Natural killer cell (primary cell): Measurements from ENCODE around the gene UBN1. TPM values are rescaled to one million over a fixed set of nuclear protein-coding genes. Genes with fewer than 3 reads are reported as not detected.

Experiments
- ATAC-seq, 3 donors: fragments of 150-1000 bp in 2 of 3; fragments of 200-7000 bp in 1 of 3; cut with Tn5 transposase; 1 replicate in 1 of 3; 2 replicates in 2 of 3; pipeline ENCODE4 v1.10.0; 2021; ENCODE audit warnings: mild to moderate bottlenecking in 2 of 3, moderate library complexity in 2 of 3
- DNase-seq, 2 donors: peaks; one replicate each; pipeline versions ENCODE4 v3.0.0 to v3.0.0-alpha.2; 2013 to 2021; ENCODE audit warnings: mixed read lengths in 1 of 2
- H3K27ac ChIP-seq: one replicate; pipeline ENCODE4 v1.5.1; 2013; ENCODE audit warnings: mild to moderate bottlenecking, low read length
- H3K27me3 ChIP-seq: one replicate; pipeline ENCODE4 v1.6.1; 2013; ENCODE audit warnings: low read length; ENCODE audit not compliant: control insufficient read depth, insufficient read depth
- H3K36me3 ChIP-seq: one replicate; pipeline ENCODE4 v1.6.1; 2013; ENCODE audit warnings: low read length; ENCODE audit not compliant: control insufficient read depth, insufficient read depth
- H3K4me1 ChIP-seq: one replicate; pipeline ENCODE4 v1.6.1; 2013; ENCODE audit warnings: low read length; ENCODE audit not compliant: control insufficient read depth, insufficient read depth
- H3K4me3 ChIP-seq: one replicate; pipeline ENCODE4 v1.5.1; 2013; ENCODE audit warnings: low read length
- H3K9me3 ChIP-seq: one replicate; pipeline ENCODE4 v1.6.1; 2013; ENCODE audit warnings: low read length; ENCODE audit not compliant: control insufficient read depth, insufficient read depth
- H3K27ac Mint-ChIP-seq, 2 donors: one replicate each; pipeline ENCODE4 v1.8.0; 2022; ENCODE audit warnings: mild to moderate bottlenecking in 2 of 2, mixed read lengths in 2 of 2, moderate library complexity in 1 of 2
- H3K27me3 Mint-ChIP-seq, 2 donors: one replicate each; pipeline ENCODE4 v1.8.0; 2022; ENCODE audit warnings: low read depth in 2 of 2, mixed read lengths in 2 of 2
- H3K36me3 Mint-ChIP-seq: one replicate; pipeline ENCODE4 v1.8.0; 2022; ENCODE audit warnings: mixed read lengths
- H3K4me1 Mint-ChIP-seq, 2 donors: one replicate each; pipeline ENCODE4 v1.8.0; 2022; ENCODE audit warnings: mixed read lengths in 2 of 2
- H3K4me3 Mint-ChIP-seq: one replicate; pipeline ENCODE4 v1.8.0; 2022; ENCODE audit warnings: mild to moderate bottlenecking, moderate library complexity, mixed read lengths
- H3K9me3 Mint-ChIP-seq, 2 donors: one replicate each; pipeline ENCODE4 v1.8.0; 2022; ENCODE audit warnings: mixed read lengths in 2 of 2
- WGBS: methylation state at CpG from one replicate; pipeline ENCODE4 v1.1.7; 2013; ENCODE audit warnings: missing lambda C conversion rate; ENCODE audit not compliant: insufficient coverage; 5-methylcytosine and 5-hydroxymethylcytosine counted together
- intact Hi-C: fragments of 100-400 bp; cut with micrococcal nuclease; formaldehyde crosslinking; loops from one replicate; pipeline ENCODE4 v1.14.2; 2022
- total RNA-seq, 4 donors: library from RNA; stranded (reverse); fragments of 120-200 nt in 1 of 4; gene quantifications; one replicate each; pipeline versions ENCODE4 v1.2.3 to v1.2.4, GENCODE V29; 2013 to 2022
- TF ChIP-seq, protein P1 (sequence below): fragments of 200-600 bp; IDR thresholded peaks from one replicate; pipeline ENCODE4 v1.8.0; 2022; ENCODE audit warnings: antibody characterized with exemption

Gene UBN1
- total RNA-seq, 3 donors from 2014 or later (not counting 1 experiment from before 2014, with no cell fraction given), result 70.5 to 81.6 (median 79.9) TPM

DNA sequence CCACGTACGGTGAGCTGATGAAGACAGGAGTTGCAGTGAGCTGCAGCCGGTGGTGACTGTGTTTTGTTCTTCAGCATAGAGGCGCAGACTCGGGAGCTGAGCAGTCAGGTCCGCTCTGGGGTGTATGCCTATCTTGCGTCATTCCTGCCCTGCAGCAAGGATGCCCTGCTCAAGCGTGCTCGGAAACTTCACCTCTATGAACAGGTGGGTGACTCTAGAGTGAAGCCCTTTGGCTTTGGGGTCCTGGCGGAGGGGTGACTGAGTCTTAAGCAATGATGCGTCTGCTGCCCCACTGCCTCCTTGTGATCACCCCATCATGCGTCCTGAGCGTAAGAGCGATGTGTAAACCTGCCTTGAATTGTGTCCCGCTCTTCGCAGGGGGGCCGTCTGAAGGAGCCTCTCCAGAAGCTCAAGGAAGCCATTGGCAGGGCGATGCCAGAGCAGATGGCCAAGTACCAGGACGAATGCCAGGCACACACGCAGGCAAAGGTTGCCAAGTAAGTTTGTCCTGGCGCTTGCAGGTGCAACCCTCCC is 22.9 kb downstream of the UBN1 start:
- TF ChIP-seq, protein P1, sequence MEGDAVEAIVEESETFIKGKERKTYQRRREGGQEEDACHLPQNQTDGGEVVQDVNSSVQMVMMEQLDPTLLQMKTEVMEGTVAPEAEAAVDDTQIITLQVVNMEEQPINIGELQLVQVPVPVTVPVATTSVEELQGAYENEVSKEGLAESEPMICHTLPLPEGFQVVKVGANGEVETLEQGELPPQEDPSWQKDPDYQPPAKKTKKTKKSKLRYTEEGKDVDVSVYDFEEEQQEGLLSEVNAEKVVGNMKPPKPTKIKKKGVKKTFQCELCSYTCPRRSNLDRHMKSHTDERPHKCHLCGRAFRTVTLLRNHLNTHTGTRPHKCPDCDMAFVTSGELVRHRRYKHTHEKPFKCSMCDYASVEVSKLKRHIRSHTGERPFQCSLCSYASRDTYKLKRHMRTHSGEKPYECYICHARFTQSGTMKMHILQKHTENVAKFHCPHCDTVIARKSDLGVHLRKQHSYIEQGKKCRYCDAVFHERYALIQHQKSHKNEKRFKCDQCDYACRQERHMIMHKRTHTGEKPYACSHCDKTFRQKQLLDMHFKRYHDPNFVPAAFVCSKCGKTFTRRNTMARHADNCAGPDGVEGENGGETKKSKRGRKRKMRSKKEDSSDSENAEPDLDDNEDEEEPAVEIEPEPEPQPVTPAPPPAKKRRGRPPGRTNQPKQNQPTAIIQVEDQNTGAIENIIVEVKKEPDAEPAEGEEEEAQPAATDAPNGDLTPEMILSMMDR, result no peak
- no peaks in the 10 kb centered on the region for H3K27me3 Mint-ChIP-seq
- H3K36me3 ChIP-seq, result peaks cover 63% of the 10 kb centered on the region
- WGBS, result 97% methylated on average over 21 of the region's 21 CpGs
- H3K27ac Mint-ChIP-seq, result no peak overlapping the region
- no peak overlapping the region for H3K4me3 Mint-ChIP-seq
- peaks cover 43 to 48% of the 10 kb centered on the region in 2 donors for H3K4me1 Mint-ChIP-seq
- H3K27me3 ChIP-seq, result no peaks in the 10 kb centered on the region
- DNase-seq (no peak), ATAC-seq (no peak)
- peaks cover 16% of the 10 kb centered on the region for H3K36me3 Mint-ChIP-seq
- H3K4me1 ChIP-seq, result no peaks in the 10 kb centered on the region
- H3K9me3 ChIP-seq, result no peaks in the 10 kb centered on the region
- H3K27ac ChIP-seq, result no peak overlapping the region
- H3K4me3 ChIP-seq, result no peak overlapping the region
- intact Hi-C loops, result no loop called here
- H3K9me3 Mint-ChIP-seq, result no peaks in the 10 kb centered on the region

DNA sequence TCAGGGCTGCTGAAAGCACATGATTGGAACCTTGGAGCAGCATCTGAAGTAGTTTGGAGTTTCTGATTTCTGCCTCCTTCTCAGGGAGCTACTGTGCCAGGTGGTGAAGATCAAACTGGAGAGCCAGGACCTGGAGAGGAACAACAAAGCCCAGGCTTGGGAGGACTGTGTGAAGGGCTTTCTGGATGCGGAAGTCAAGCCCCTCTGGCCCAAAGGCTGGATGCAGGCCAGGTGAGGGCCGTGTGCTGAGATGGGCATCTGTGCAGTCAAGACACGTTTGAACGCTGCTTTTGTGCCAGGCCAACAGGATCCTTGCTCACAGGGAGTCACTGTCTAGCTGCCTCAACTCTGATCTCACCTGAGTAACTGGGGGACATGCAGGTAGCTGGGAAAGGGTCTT is 23.8 kb downstream of the UBN1 start:
- Histone ChIP-seq H3K9me3 (no peaks in the 10 kb centered on the region), H3K27me3 (no peaks in the 10 kb centered on the region), H3K27ac (no peak overlapping the region), H3K36me3 (peaks cover 68% of the 10 kb centered on the region), H3K4me3 (no peak overlapping the region), H3K4me1 (no peaks in the 10 kb centered on the region)
- Mint-ChIP-seq H3K27ac (no peak overlapping the region), H3K36me3 (peaks cover 16% of the 10 kb centered on the region), H3K4me1 (peaks cover 43 to 48% of the 10 kb centered on the region in 2 donors), H3K27me3 (no peaks in the 10 kb centered on the region), H3K9me3 (no peaks in the 10 kb centered on the region), H3K4me3 (no peak overlapping the region)
- WGBS, result 96% methylated on average over 4 of the region's 4 CpGs
- no peak for DNase-seq
- intact Hi-C loops, result no loop called here
- TF ChIP-seq, protein P1, result no peak
- ATAC-seq, result no peak

DNA sequence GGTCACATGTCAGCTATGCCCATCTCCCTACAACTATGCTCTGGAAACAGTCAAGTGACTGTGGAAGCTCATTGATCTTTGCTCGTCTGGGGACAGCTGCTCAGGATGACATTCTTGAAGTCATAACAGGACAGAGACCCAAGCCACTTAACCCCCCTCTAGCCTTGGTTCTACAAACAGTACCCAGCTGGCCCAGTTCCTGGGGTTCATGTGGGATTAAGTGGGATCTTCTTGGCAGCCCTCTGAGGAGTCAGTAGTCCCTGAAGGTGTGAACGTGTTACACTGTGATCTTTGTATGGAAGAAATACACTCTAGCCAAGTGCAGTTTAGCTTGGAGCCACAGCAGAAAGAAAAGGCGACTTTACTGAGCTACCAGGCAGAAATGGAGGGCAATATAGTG is 25.8 kb downstream of the UBN1 start:
- Mint-ChIP-seq H3K9me3 (no peaks in the 10 kb centered on the region), H3K4me1 (peaks cover 27 to 33% of the 10 kb centered on the region in 2 donors), H3K4me3 (no peak overlapping the region), H3K27me3 (no peaks in the 10 kb centered on the region), H3K36me3 (peaks cover 16% of the 10 kb centered on the region), H3K27ac (no peak overlapping the region)
- Histone ChIP-seq H3K36me3 (peaks cover 83% of the 10 kb centered on the region), H3K4me3 (no peak overlapping the region), H3K27ac (no peak overlapping the region), H3K4me1 (no peaks in the 10 kb centered on the region), H3K27me3 (no peaks in the 10 kb centered on the region), H3K9me3 (no peaks in the 10 kb centered on the region)
- no peak for DNase-seq
- TF ChIP-seq, protein P1, result no peak
- 93% methylated on average over 3 of the region's 3 CpGs for WGBS
- no peak for ATAC-seq
- intact Hi-C loops, result no loop called here

DNA sequence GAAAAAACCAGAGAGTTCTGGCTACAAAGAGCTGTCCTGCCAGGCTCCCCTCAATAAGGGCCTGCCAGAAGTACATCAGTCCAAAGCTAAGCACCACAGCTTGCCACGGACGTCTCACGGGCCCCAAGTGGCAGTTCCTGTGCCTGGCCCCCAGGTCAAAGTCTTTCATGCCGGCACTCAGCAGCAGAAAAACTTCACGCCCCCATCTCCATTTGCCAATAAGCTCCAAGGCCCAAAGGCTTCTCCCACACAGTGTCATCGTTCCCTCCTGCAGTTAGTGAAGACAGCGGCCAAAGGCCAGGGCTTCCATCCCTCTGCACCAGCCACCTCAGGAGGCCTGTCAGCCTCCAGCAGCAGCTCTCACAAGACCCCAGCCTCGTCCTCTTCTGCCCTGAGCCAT is 27.4 kb downstream of the UBN1 start:
- no peak for ATAC-seq
- no peak overlapping the region for H3K27ac ChIP-seq
- Mint-ChIP-seq H3K9me3 (no peaks in the 10 kb centered on the region), H3K27ac (peak overlapping the region; percentile 17 to 51), H3K4me1 (peaks cover 14 to 18% of the 10 kb centered on the region in 2 donors), H3K27me3 (no peaks in the 10 kb centered on the region), H3K36me3 (peaks cover 18% of the 10 kb centered on the region), H3K4me3 (no peak overlapping the region)
- no peak overlapping the region for H3K4me3 ChIP-seq
- H3K27me3 ChIP-seq, result no peaks in the 10 kb centered on the region
- TF ChIP-seq, protein P1, result no peak
- no peaks in the 10 kb centered on the region for H3K9me3 ChIP-seq
- peaks cover 81% of the 10 kb centered on the region for H3K36me3 ChIP-seq
- intact Hi-C loops, result no loop called here
- H3K4me1 ChIP-seq, result no peaks in the 10 kb centered on the region
- DNase-seq, result no peak
- WGBS, result 93% methylated on average over 8 of the region's 8 CpGs
